HG03520 (cell line): Measurements from ENCODE around the gene NBPF3.
"Not testable (repeated sequence)": the region's sequence is repeated elsewhere in the genome, so short reads cannot be mapped to it uniquely, and the experiment has no call there.

Source experiments
- ATAC-seq: cut with Tn5 transposase; IDR thresholded peaks from one replicate; pipeline ENCODE4 v1.9.1; 2021; ENCODE audit warnings: mild to moderate bottlenecking, moderate library complexity; ENCODE audit not compliant: unreplicated experiment

NBPF3 gene

DNA sequence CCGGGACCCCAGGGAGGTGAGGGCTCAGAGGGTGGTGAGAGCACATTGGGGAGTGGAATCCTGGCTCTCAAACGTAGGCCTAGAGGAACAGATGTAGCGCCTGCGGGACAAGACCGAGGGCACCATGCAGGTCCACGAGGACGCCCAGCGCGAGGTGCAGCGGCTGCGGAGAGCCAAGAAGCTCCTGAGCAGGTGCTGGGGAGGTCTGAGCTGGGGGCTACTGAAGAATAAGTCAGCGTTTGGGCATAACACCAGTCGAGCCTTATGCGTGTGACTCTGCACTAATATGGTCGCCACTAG is 2.6 kb upstream of the NBPF3 start:
- ATAC-seq = no peak

GRCh38 chr1:21438646-21439312 is 1.2 kb upstream of the NBPF3 start:
- ATAC-seq = not testable (repeated sequence)

DNA sequence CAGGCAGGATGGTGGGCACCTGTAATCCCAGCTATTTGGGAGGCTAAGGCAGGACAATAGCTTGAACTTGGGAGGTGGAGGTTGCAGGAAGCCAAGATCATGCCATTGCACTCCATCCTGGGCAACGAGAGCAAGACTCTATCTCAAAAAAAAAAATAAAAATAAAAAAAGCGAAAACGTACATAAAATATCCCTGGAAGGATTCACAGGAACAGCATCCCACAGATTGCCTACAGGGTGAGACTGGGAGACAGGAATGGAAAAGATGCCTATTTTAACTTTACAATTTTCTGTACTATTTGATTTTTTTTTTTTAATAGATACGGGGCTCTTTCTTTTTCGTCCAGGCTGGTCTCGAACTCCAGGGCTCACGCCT is 604 bp upstream of the NBPF3 start:
- no peak for ATAC-seq

DNA sequence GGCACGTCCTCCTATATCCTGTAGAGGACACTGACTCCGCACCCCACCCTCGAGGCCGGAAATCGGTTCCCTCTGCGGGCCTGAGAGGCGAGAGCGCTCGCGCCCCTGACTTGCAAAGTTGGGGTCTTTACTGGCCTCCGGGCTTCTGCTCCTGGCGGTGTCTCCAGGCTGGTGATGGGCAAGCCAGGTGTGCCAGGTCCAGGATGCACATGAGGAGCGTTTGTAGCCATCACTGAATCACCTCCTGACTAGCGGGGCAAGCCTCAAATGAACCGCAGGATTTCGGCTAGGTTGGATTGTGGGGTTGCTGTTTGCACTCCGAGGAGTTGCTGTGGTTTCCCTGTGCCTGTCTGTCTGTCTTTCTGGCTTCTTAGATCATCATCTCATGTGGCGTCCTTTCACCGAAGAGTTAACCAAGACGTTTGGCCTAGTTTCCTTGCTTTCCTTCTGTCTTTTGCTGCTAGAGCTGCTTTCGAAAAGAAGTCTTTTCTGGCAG is 741 bp downstream of the NBPF3 start:
- not testable (repeated sequence) for ATAC-seq

GRCh38 chr1:21446647-21447046 is 6.7 kb downstream of the NBPF3 start:
- not testable (repeated sequence) for ATAC-seq

DNA sequence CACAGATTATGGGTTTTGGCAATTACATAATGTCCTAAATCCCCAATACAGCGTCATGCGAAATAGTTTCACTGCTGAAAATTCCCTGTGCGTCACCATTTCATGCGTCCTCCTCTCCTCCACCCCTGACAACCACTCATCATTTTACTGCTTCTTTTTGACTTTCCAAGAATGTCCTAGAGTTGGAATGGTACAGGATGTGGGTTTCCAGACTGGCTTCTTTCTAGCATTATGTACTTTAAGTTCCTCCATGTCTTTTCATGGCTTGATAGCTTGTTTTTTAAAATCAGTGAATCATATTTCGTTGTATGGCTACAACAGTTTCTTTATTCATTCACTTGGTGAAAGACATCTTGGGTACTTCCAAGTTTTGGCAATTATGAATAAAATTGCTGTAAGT is 7.4 kb downstream of the NBPF3 start:
- ATAC-seq = no peak

DNA sequence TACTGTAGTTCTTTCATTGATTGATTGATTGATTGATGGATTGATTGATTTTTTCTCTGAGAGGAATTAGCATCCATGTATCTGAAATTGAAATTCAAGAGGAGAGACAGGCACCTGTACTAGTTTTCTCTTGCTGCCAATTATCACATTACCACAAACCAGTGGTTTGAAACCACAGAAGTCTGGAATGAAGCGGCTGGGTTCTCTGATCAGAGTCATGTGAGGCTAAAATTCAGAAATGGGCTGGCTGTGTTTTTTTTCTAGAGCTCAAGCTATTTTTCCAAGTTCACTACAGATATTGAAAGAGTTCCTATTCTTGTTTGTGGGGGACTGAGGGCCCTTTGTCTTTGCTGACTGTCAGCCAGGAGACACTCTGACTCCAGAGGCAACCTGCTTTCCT is 10.0 kb downstream of the NBPF3 start:
- no peak for ATAC-seq

DNA sequence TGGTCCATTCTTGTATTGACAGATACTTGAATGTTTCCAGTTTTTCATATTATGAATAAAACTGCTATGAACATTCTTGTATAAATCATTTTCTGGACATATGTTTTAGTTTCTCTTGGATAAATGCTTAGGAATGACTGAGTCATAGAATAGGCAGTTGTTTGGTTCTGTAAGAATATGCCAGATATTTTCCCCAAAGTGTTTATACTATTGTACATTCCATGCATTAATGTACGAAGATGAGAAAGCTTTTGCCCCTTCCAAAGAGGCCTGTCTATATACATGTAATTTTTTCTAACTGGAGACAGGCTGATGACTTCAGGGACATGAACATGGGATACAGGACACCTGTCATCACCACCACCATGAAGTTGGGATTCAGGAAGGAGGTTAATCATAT is 11.3 kb downstream of the NBPF3 start:
- no peak for ATAC-seq

DNA sequence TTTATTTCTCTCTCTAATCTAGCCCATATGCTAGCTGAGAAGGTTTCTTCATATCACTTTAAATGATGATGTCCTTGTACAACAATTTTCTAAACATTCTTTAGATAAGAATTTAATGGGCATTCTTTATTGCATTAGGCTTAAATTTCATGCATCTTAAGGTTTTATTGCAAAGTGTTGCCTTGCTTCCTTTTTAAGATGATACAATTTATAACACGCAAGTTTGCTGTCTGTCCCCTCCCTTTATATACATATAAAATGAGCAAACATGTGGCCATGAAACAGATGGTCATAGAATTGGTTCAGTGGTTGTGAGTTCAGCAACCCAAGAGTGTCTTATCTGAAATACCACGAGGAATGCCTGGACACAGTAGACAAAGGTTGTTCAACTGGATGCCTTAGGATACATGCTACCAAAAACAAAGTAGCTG is 12.1 kb downstream of the NBPF3 start:
- no peak for ATAC-seq

DNA sequence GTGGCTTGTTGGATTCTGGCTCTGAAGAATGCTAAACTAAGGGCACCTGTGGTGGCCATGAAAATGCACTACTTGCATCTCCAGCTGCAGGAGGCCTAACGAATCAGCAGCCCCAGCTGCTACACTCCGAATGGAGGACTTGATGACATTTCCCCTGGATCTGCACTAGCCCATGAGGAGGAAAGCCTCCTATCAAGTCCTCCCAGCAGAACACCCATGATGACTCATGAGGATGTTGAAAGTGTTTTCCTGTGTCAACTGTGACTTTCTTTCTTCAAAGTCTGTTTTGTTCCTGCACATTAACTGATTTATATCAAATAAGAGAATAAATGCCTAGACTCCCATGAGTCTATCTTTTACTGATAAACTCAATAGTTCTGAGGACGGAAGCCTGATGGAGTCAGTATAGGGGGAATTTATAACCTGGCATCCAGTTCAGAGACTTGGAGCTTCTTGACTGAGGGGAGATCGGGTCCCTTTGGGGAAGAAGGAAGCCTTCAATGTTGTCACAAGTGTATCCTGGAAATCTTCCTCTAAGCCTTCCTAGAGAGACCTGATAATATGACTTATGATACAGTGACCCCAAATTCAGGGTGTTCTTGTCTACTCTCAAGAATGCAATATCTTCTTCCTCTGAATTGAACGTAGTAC is 14.2 kb downstream of the NBPF3 start:
- ATAC-seq = not testable (repeated sequence)

DNA sequence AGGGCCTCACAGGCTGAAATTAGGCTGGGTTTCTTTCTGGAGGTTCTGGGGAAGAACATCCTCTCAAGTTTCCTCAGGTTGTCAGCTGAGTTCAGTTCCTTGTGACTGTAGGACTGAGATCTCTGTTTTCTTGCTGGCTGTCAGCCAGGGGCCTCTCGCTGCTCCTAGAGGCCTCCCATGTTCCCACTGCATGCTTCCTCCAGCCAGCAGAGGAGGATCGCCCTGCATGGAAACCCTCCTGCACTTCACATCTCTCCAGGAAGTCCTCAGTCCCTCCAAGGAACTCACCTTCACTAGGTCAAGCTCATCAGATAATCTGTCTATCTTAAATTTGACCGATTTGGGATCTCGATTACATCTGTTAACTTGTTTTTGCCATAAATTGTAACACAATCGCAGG is 15.0 kb downstream of the NBPF3 start:
- ATAC-seq = not testable (repeated sequence)

DNA sequence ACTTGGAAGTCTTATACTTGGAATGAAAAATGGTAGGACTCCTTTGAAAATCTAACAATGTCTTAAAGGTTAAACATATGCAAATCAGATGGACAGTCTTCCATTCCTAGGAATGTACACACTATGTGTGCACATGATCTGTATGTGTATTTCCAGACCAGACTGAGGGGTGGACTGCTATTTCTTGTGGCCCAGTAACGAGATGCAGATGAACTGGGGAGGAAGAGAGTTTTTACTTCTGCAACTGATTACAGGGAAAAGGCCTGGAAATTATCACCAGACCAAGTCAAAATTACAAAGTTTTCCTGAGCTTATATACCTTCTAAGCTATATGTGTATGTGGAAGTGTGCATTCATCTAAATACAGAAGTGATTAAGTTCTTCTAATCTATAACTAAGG is 17.7 kb downstream of the NBPF3 start:
- ATAC-seq = no peak

DNA sequence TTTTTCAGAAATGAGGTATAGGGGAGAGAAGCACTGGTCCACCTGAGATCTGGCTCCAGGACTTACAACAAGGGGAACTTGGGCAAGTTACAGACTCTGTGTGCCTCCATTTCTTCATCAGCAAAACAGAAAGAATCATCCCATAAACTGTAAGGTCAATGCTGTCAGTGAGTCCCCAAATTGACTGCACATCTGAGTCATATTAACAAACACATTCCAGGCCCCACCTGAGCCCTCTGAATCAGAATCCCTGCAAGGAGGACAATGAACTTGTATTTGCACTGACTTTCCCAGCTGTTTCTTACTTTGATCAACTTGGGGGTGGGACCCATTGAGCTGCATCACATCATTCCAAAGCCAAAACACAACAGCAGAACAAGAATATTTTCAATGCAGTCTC is 25.2 kb downstream of the NBPF3 start:
- not testable (repeated sequence) for ATAC-seq

GRCh38 chr1:21467946-21468345 is 28.0 kb downstream of the NBPF3 start:
- not testable (repeated sequence) for ATAC-seq

DNA sequence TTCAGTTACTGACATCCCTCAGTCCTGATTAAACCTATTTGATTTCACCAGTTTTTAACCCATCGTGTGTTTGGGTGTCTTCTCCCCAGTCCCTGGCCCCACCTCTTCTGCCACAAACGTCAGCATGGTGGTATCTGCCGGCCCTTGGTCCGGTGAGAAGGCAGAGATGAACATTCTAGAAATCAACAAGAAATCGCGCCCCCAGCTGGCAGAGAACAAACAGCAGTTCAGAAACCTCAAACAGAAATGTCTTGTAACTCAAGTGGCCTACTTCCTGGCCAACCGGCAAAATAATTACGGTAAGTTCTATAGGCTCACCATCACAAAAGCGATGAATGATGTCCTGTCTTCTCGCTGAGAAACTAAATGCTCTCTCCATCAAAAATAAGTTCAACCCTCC is 28.7 kb downstream of the NBPF3 start:
- no peak for ATAC-seq

- no peak for ATAC-seq
Observed at GRCh38 chr1:21469581-21469980, 29.6 kb downstream of the NBPF3 start.

GRCh38 chr1:21472861-21473260 is 32.9 kb downstream of the NBPF3 start:
- no peak for ATAC-seq

GRCh38 chr1:21478356-21478755 is 38.4 kb downstream of the NBPF3 start:
- ATAC-seq = no peak

DNA sequence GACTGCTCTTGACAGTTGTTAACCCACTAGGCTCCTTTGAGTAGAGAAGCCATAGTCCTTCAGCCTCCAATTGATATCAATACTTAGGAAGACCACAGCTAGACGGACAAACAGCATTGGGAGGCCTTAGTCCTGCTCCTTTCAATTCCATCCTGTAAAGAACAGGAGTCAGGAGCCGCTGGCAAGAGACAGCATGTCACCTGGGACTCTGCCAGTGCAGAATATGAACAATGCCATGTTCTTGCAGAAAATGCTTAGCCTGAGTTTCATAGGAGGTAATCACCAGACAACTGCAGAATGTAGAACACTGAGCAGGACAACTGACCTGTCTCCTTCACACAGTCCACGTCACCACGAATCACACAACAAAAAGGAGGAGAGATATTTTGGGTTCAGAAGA is 43.9 kb downstream of the NBPF3 start:
- ATAC-seq = not testable (repeated sequence)

- no peak for ATAC-seq
Observed at GRCh38 chr1:21489146-21489545, 49.2 kb downstream of the NBPF3 start.

- ATAC-seq = no peak
Observed at GRCh38 chr1:21490774-21491487, 51.0 kb downstream of the NBPF3 start.
